HepG2 (cell line): Measurements from ENCODE around the gene ZFAND3. TPM values are rescaled to one million over a fixed set of nuclear protein-coding genes. Genes with fewer than 3 reads are reported as not detected.
A peak's percentile ranks its signal among the peaks of the same experiment; 100 is the strongest.

ENCODE experiments used
- ATAC-seq: fragments of 200-7000 bp; cut with Tn5 transposase; 3 replicates; pipeline ENCODE4 v1.9.1; 2020; ENCODE audit warnings: mild to moderate bottlenecking, moderate library complexity
- BruUV-seq: library from RNA; stranded (reverse); fragments of 400-500 nt; replicated peaks from 2 replicates; lab custom pipeline; 2021; lab: Mats Ljungman, UMichigan
- CTCF ChIA-PET: fragments of 300-600 bp; formaldehyde crosslinking; extraction: SDS; loops from one replicate; lab custom pipeline; 2021; ENCODE audit warnings: low total read pairs, inconsistent platforms, low intra/inter-chr PET ratio; lab: Yijun Ruan, JAX
- POLR2A ChIA-PET: fragments of 350-600 bp; sonication (Branson Sonifier 250); formaldehyde crosslinking; loops from one replicate; lab custom pipeline; 2020; ENCODE audit warnings: antibody characterized with exemption, inconsistent platforms; lab: Yijun Ruan, JAX
- DNase-seq: peaks from one replicate; pipeline ENCODE4 v3.0.0-alpha.2; 2015; ENCODE audit warnings: low spot score
- FAIRE-seq: peaks from 3 replicates; lab custom pipeline; 2011; peaks lifted over from hg19 to GRCh38; lab: Jason Lieb, UNC
- H2AFZ ChIP-seq: one replicate; pipeline ENCODE4 v1.6.1; 2011; ENCODE audit warnings: low read length, inconsistent platforms
- H3K27ac ChIP-seq: fragments of 300-600 bp; 3 replicates; pipeline ENCODE4 v1.8.0; 2011; ENCODE audit warnings: mixed run types, mild to moderate bottlenecking, mixed read lengths, low read length, inconsistent platforms; ENCODE audit not compliant: insufficient read depth; ENCODE audit errors: extremely low read length
- H3K27me3 ChIP-seq, 2 experiments: fragments of 200-600 bp in 1 of 2; 2 replicates in 1 of 2; 3 replicates in 1 of 2; pipeline versions ENCODE4 v1.6.0 to v1.8.0; 2011; ENCODE audit warnings: low read length in 2 of 2, mild to moderate bottlenecking in 2 of 2, moderate library complexity in 2 of 2, inconsistent platforms in 1 of 2; ENCODE audit not compliant: insufficient read depth in 2 of 2, control insufficient read depth in 1 of 2
- H3K36me3 ChIP-seq, 2 experiments: fragments of 200-600 bp in 1 of 2; replicated peaks in 1 of 2; 2 replicates in 1 of 2; 3 replicates in 1 of 2; pipeline versions ENCODE4 v1.5.1 to v1.8.0; 2011; ENCODE audit warnings: low read length in 2 of 2, inconsistent platforms in 1 of 2; ENCODE audit not compliant: insufficient read depth in 2 of 2, control insufficient read depth in 1 of 2
- H3K4me1 ChIP-seq: 2 replicates; pipeline ENCODE4 v1.5.1; 2012; ENCODE audit warnings: low read length, inconsistent platforms; ENCODE audit not compliant: insufficient read depth
- H3K4me2 ChIP-seq: 2 replicates; pipeline ENCODE4 v1.6.0; 2011; ENCODE audit warnings: low read depth, low read length, inconsistent platforms
- H3K4me3 ChIP-seq, 3 experiments: fragments of 200-600 bp in 1 of 3; sonication (generic), shearing (Covaris generic) in 1 of 3; replicated peaks in 1 of 3; 2 replicates each; pipeline ENCODE4 v1.5.1; 2011 to 2016; ENCODE audit warnings: low read length in 3 of 3, inconsistent platforms in 2 of 3, low read depth in 2 of 3, mild to moderate bottlenecking in 2 of 3, control low read depth in 1 of 3, mixed read lengths in 1 of 3; ENCODE audit not compliant: insufficient read depth in 1 of 3
- H3K79me2 ChIP-seq: one replicate; pipeline ENCODE4 v1.6.1; 2011; ENCODE audit warnings: low read length, inconsistent platforms; ENCODE audit not compliant: insufficient read depth
- H3K9ac ChIP-seq: 2 replicates; pipeline ENCODE4 v1.6.0; 2011; ENCODE audit warnings: mild to moderate bottlenecking, low read depth, low read length, inconsistent platforms; ENCODE audit not compliant: insufficient read depth
- H3K9me3 ChIP-seq: 2 replicates; pipeline ENCODE4 v1.5.1; 2012; ENCODE audit warnings: mild to moderate bottlenecking, low read length
- H4K20me1 ChIP-seq: 2 replicates; pipeline ENCODE4 v1.6.0; 2011; ENCODE audit warnings: inconsistent platforms, mild to moderate bottlenecking, low read length, moderate library complexity; ENCODE audit not compliant: insufficient read depth
- MTA1 ChIP-seq: sonication (generic); formaldehyde crosslinking; IDR thresholded peaks from 2 replicates; pipeline ENCODE4 v1.4.0; 2020; ENCODE audit warnings: missing genetic modification reagents, mild to moderate bottlenecking, borderline replicate concordance
- NRL ChIP-seq: sonication (generic); formaldehyde crosslinking; IDR thresholded peaks from 2 replicates; pipeline ENCODE4 v1.5.0; 2020; ENCODE audit warnings: missing genetic modification reagents, mild to moderate bottlenecking, moderate library complexity, borderline replicate concordance
- PCBP2 ChIP-seq: fragments of 200-400 bp; formaldehyde crosslinking; optimal IDR thresholded peaks from 2 replicates; pipeline ENCODE3; 2018; ENCODE audit warnings: low read length, low read depth; ENCODE audit not compliant: poor library complexity, severe bottlenecking
- SMARCE1 ChIP-seq: fragments of 450-650 bp; IDR thresholded peaks from 2 replicates; pipeline ENCODE4 v1.6.1; 2017; ENCODE audit warnings: borderline replicate concordance
- UBTF ChIP-seq: sonication (generic); formaldehyde crosslinking; IDR thresholded peaks from 2 replicates; pipeline ENCODE4 v1.4.0; 2020; ENCODE audit warnings: mild to moderate bottlenecking, missing genetic modification reagents
- ZFAT ChIP-seq: sonication (generic); formaldehyde crosslinking; conservative IDR thresholded peaks from 2 replicates; pipeline ENCODE4 v1.8.1; 2023; ENCODE audit warnings: missing genetic modification reagents, inconsistent platforms
- ZNF441 ChIP-seq: sonication (generic); formaldehyde crosslinking; IDR thresholded peaks from 2 replicates; pipeline ENCODE4 v1.7.0; 2021; ENCODE audit warnings: missing genetic modification reagents, borderline replicate concordance
- ZNF547 ChIP-seq: sonication (generic); formaldehyde crosslinking; IDR thresholded peaks from 2 replicates; pipeline ENCODE4 v1.5.1; 2020; ENCODE audit warnings: mild to moderate bottlenecking, missing genetic modification reagents
- ZNF598 ChIP-seq: sonication (generic); formaldehyde crosslinking; IDR thresholded peaks from 2 replicates; pipeline ENCODE4 v1.5.1; 2020; ENCODE audit warnings: mild to moderate bottlenecking, missing genetic modification reagents, borderline replicate concordance
- WGBS: methylation state at CpG from one replicate; pipeline ENCODE4 v1.1.6; 2017; ENCODE audit warnings: low lambda C conversion rate; 5-methylcytosine and 5-hydroxymethylcytosine counted together
- in situ Hi-C: cut with HindIII; loops from 2 replicates; pipeline ENCODE4 v1.10.0; 2017; ENCODE audit warnings: low pct_unique_long_range_greater_than_20kb; ENCODE audit not compliant: extremely low pct_ligation_motif_present
- intact Hi-C: fragments of 100-400 bp; cut with micrococcal nuclease; formaldehyde crosslinking; loops from one replicate; pipeline ENCODE4 v1.10.0; 2022; ENCODE audit not compliant: unreplicated experiment
- polyA plus RNA-seq, 8 experiments: library from polyadenylated mRNA; depleted of rRNA in 3 of 8; stranded (reverse) in 7 of 8; unstranded in 1 of 8; fragments of >200 nt; fragmentation: Illumina TruSeq in 4 of 8; extraction: Trizol in 4 of 8; gene quantifications; 2 replicates each; pipeline versions ENCODE4 v1.2.1 to v1.2.3, GENCODE V29; 2011 to 2016; ENCODE audit warnings: low read depth in 4 of 8, missing spikeins in 1 of 8, mixed read lengths in 1 of 8; ENCODE audit not compliant: insufficient read depth in 1 of 8
- total RNA-seq, 5 experiments: library from RNA; depleted of rRNA; stranded (reverse); fragments of >200 nt; fragmentation: Illumina TruSeq; extraction: Trizol; gene quantifications; 2 replicates each; pipeline ENCODE4 v1.2.3, GENCODE V29; 2016; ENCODE audit warnings: low read depth in 1 of 5

The ZFAND3 gene
- total and polyA plus RNA-seq, 2 of the 13 experiments (the other 11 are each of a cell fraction or from before 2014, with no cell fraction given) = 16.4 to 17.1 TPM

- no peak overlapping the region for H3K4me3 ChIP-seq
- TF ChIP-seq ZNF598 (CRISPR knock-in tag) (no peak), UBTF (CRISPR knock-in tag) (0 out of 2 replicates have a peak, but pooled peaks have one; percentile 5), ZNF441 (CRISPR knock-in tag) (0 out of 2 replicates have a peak, but pooled peaks have one; percentile 10), ZNF547 (no peak), SMARCE1 (no peak), ZFAT (CRISPR knock-in tag) (no peak), NRL (CRISPR knock-in tag) (0 out of 2 replicates have a peak, but pooled peaks have one; percentile 61), PCBP2 (no peak), MTA1 (peak; percentile 17; the same call in 1 of the 2 replicates)
- TF ChIP-seq, all 625 proteins: peak for 4
- Histone ChIP-seq H3K9ac (peak overlapping the region; percentile 19; the same call in 1 of the 2 replicates), H2AFZ (no peak overlapping the region), H4K20me1 (no peaks in the 10 kb centered on the region), H3K79me2 (no peaks in the 10 kb centered on the region), H3K4me1 (peaks cover 19% of the 10 kb centered on the region), H3K27ac (peak overlapping the region; percentile 71), H3K4me2 (peak overlapping the region; percentile 2; the same call in 1 of the 2 replicates), H3K9me3 (no peaks in the 10 kb centered on the region), H3K36me3 (peaks cover 6 to 17% of the 10 kb centered on the region in 2 experiments), H3K27me3 (no peaks in the 10 kb centered on the region)
- BruUV-seq = no TSS peak
- WGBS = 88% methylated on average over 8 of the region's 8 CpGs
- CTCF ChIA-PET = no interaction called here
- in situ Hi-C loops (no loop called here), intact Hi-C loops (no loop called here)
- POLR2A ChIA-PET = no interaction called here
- peak; percentile 31 for ATAC-seq
- DNase-seq = no peak
- FAIRE-seq = no peak
These were observed 335.2 kb downstream of the ZFAND3 start for GRCh38 chr6:38154731-38155130.
